GM12872 (cell line): ENCODE results near the gene MACC1.

ENCODE experiments used
- TF ChIP-seq, protein P1 (sequence below): IDR thresholded peaks from 3 replicates; pipeline ENCODE4 v1.5.1; 2011; ENCODE audit warnings: low read depth, mild to moderate bottlenecking, low read length, moderate library complexity; ENCODE audit not compliant: insufficient read depth

MACC1 gene

DNA sequence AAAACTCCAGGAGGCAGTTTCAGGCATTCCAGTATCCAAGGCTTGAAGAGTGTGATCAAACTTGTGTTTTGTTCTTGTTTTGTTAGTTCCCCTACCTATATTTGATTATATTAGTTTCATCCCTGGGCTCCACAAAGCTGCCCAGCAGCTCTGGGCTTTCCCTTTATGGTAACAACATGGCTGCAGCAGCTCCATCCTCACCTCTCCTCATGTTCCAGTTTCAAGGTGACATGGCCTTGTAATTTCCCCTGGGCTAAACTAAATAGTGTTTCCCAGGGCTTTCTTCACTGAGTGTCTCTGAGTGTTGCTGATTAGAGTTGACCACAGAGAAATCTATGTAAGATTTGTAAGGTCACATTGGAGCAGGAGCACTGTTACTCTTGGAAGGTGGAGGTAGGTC, 83.4 kb downstream of the MACC1 start:
- TF ChIP-seq, protein P1, sequence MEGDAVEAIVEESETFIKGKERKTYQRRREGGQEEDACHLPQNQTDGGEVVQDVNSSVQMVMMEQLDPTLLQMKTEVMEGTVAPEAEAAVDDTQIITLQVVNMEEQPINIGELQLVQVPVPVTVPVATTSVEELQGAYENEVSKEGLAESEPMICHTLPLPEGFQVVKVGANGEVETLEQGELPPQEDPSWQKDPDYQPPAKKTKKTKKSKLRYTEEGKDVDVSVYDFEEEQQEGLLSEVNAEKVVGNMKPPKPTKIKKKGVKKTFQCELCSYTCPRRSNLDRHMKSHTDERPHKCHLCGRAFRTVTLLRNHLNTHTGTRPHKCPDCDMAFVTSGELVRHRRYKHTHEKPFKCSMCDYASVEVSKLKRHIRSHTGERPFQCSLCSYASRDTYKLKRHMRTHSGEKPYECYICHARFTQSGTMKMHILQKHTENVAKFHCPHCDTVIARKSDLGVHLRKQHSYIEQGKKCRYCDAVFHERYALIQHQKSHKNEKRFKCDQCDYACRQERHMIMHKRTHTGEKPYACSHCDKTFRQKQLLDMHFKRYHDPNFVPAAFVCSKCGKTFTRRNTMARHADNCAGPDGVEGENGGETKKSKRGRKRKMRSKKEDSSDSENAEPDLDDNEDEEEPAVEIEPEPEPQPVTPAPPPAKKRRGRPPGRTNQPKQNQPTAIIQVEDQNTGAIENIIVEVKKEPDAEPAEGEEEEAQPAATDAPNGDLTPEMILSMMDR: no peak

DNA sequence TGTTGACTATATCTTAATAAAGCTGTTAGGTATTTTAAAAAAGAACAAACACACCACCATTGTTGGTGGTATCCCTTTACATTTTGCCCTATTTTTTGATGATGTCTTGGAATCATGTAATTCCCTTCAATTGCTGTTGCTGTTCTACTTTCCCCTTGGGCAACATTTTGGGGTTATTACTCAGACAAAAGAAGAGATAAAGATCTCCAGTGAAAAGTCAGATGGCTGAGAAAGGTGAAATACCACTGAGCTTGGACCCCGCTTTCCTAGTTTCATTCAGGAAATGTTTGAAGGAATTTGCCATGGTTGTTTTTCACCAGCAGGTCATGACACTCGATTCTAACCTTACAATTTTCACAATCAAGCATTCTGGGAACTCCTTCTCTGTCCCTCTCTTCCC, 84.6 kb downstream of the MACC1 start:
- TF ChIP-seq, protein P1: no peak

DNA sequence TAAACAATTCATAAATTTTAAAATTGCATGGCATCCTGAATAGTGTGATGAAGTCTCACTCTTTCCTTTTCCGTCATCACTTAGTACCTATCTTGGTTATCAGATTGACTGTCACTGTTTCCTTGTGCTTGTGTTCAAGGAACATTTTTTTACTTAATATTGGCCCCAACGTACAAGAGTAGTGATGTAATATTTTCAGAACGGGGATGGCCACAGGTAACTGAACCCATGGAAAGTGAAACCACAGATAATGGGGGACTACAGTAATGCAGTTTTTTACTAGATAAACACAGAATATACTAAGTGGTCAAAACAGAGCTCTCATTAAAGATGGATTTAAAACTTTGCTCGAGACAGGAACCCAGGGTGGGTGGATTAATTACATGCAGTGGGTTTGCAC, 85.4 kb downstream of the MACC1 start:
- TF ChIP-seq, protein P1: no peak

DNA sequence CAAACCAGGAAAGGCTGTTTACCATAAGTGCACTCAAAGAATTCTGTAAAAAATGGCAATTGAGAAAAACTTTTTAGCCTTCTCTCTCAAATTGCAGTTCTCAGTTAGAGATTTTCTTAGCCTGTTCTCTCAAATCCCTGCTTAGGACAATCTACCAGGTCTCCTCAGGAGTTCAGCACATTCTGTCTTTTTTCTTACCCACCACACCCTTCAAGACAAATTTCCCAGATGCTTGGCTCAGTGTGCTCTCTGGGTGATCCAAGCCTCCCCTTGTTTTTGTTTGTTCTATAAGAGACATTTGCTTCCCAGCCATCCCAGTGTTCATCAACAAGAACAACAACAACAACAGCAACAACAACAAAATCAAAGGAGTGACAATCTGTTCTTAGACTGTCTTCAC, 87.3 kb downstream of the MACC1 start:
- TF ChIP-seq, protein P1: no peak

DNA sequence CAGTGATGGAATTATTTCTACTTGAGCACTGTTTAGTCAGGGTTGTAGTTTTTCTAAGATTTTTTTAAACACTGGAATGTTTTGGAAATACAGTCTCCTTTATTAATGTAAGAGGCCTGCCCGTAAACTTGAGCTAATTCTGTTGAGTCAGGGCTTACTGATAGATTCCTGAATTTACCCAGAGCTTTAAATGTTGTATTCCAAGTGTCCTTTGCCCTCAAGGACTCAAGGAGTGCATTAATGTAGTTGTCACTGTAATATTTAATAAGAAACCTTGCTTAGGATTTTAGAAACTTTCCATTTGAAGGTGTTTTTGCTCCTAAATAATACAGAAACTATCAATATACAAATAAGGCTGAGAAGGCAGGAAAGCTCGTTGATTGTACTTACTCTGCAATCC, 89.2 kb downstream of the MACC1 start:
- TF ChIP-seq, protein P1: no peak

DNA sequence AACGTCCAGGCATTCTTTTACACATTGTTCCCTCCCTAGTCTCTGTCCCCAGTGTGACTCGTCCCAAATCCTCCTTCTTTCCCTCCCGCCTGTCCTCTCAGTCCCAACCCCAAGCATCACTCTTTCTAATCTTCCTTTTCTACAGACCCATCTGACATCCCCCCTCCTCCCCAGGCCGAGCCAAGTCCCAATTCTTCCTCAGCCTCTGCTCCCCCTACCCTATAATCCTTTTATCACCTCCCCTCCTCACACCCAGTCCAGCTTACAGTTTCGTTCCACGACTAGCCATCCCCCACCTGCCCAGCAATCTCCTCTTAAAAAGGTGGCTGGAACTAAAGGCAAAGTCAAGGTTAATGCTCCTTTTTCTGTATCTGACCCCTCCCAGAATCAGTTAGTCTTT, 95.1 kb downstream of the MACC1 start:
- TF ChIP-seq, protein P1: no peak

DNA sequence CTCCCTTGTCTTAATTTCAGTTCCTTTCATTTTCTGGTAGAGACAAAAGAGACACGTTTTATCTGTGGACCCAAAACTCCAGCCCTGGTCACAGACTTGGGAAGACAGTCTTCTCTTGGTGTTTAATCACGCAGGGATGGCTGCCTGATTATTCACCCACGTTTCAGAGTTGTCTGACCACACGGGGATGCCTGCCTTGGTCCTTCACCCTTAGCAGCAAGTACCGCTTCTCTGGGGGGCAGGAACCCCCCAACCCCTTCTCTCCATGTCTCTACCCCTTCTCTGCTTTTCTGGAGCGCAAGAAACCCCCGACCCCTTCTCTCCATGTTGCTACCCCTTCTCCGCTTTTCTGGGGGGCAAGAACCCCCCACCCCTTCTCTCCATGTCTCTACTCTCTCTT, 95.8 kb downstream of the MACC1 start:
- TF ChIP-seq, protein P1: no peak

DNA sequence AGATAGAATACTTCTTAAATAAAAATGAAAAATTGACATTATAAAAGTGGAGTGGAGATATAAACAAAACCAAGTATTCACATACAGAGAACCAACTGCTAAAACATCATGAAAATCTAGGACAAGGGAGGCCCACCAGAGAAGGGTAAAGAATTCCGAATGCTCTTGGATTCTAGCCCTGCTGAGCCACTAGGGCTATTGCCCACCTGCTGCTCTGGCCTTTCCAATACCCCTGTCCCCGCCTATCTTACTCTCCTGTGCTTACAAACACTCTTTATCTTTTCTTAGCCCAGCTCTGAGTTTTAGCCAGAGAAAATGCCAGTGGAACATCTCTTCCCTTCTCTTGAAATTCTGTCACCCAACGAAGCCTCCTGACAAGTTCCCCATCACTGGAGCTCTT, 100.3 kb downstream of the MACC1 start:
- TF ChIP-seq, protein P1: no peak
